Raji (cell line): ENCODE results near the gene ARHGAP8.

Source experiments
- POLR2A ChIP-seq: IDR thresholded peaks from 2 replicates; pipeline ENCODE4 v1.6.1; 2011; ENCODE audit warnings: low read depth, low read length, control low read depth; ENCODE audit not compliant: insufficient read depth

The ARHGAP8 gene

DNA sequence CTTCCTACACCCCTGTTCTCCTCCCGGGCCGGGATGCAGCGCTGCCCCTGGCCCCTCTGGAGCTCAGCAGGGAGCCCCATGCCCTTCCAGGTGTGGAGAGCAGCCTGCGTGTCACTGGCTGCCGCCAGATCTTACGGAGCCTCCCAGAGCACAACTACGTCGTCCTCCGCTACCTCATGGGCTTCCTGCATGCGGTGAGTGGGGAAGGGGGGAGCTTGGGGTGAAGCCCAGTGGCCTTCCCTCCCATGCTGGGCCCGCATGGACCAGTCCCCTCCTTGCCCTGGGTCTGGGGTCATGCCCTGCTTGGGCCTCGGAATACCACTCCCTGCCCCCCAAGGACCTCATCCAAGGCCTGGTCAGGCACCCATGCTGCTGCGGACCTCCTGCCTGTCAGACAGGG, 107.3 kb downstream of the ARHGAP8 start:
- TF ChIP-seq POLR2A: no peak

DNA sequence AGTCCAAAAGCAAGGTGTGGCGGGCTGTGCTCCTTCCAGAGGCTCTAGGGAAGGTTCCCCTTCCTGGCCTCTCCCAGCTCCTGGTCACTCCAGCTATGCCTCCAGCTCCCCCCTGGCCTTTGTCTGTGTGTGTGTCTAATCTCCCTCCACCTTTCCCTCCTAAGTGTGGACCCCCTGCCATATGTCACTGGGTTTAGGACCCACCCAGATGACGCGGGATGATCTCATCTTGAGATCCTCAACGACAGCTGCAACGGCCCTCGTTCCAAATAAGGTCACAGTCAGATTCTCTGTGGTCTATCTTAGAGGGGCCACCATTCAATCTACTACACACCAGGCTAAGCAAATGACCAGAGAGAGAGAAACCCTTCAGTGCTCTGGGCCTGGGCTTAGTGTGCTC, 107.9 kb downstream of the ARHGAP8 start:
- TF ChIP-seq POLR2A: no peak

DNA sequence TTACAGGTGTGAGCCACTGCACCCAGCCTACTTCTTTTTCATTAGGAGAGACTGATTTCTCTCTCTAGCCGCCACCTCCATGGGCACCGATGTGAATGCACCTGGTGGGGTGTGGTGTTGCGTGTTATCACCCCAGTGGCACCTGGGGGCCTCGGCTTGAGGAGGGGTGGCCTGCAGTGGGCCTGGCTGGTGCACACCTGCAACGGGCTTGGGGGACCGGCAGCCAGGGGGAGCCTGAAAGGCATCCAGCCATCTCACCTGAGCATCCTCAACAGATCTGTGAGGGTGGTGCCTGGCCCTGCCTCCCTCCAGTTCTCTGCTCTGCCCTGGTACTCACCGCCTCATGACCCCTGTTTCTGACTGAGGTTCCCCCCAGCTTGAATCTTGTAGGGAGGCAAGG, 108.9 kb downstream of the ARHGAP8 start:
- TF ChIP-seq POLR2A: no peak

DNA sequence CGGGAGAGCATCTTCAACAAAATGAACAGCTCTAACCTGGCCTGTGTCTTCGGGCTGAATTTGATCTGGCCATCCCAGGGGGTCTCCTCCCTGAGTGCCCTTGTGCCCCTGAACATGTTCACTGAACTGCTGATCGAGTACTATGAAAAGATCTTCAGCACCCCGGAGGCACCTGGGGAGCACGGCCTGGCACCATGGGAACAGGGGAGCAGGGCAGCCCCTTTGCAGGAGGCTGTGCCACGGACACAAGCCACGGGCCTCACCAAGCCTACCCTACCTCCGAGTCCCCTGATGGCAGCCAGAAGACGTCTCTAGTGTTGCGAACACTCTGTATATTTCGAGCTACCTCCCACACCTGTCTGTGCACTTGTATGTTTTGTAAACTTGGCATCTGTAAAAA, 109.9 kb downstream of the ARHGAP8 start:
- TF ChIP-seq POLR2A: no peak

DNA sequence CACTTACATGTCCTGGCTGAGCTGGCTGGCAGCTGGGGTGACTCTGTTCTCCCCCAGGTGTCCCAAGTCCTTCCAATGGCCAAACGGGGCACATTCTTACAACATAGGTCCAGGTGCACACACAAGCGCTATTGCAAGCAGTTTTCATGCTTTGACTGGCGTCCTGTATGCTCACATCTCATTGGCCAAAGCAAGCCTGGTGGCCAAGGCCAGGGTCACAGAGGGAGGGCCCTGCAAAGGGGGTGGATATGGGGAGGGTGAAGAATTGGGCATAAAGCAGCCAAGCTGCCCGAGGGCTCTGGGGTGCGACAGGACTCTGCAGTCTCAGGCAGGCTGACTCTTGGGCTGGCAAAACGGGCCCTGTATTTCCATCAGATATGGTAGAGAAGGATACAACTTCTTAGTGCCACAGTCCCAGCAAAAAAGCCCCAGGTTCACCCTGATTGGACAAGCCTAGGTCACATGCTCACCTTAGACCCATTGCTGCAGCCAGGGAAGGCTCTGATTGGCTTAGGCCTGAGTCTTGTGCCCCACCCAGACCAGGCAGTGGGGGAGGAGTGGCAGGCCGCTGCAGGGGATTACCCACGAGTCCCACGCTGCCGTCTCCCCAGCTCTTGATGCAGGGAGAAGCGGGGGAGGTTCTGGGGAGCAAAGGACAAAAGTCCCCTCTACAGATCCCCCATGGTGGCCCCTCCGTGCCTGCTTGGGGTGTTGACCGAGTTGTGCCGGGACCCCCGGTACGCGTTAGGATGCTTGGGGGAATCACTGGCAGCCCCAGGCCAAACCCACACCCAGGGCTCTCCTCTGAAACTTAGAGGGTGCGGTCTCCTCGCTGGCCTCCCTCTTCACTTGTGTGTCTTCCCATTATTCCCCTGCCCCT, 110.8 kb downstream of the ARHGAP8 start:
- TF ChIP-seq POLR2A: no peak

DNA sequence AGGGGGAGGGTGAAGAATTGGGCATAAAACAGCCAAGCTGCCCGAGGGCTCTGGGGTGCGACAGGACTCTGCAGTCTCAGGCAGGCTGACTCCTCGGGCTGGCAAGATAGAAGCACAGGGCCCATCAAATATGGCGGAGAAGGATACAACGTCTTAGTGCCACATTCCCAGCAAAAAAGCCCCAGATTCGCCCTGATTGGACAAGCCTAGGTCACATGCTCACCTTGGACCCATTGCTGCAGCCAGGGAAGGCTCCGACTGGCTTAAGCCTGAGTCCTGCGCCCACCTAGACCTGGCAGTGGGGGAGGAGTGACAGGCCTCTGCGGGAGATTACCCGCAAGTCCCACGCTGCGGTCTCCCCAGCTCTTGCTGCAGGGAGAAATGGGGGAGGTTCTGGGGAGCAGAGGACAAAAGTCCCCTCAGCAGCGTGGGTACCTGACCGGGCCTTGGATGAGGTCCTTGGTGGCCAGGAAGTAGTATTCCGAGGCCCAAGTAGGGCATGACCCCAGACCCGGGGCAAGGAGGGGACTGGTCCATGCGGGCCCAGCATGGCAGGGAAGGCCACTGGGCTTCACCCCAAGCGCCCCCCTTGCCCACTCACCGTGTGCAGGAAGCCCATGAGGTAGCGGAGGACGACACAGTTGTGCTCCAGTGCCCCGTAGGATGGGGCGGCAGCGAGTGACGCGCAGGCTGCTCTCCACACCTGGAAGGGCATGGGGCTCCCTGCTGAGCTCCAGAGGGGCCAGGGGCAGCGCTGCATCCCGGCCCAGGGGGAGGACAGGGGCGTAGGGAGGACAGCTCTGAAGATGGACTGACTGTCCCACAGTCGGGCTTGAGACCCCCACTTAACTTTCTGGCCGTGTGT, 113.0 kb downstream of the ARHGAP8 start:
- TF ChIP-seq POLR2A: no peak

DNA sequence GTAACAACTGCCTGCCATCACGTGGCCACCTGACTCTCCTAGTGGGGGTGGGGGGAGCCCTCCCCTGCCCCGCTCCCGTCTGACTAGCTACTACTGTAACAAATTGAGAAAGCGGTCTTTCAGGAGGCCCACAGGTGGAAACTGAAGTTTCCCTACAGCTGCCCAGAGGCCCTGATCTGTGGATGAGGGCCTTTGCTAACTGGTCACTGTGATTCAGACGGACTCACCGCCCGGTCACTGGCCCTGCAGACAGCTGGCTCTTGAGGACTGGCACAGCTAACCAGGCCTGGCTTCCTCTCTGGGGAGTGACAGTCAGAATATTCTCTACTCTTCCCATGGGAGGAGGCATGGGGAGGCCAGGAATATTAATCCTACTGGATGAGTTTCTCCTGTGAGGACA, 116.8 kb downstream of the ARHGAP8 start:
- TF ChIP-seq POLR2A: no peak

DNA sequence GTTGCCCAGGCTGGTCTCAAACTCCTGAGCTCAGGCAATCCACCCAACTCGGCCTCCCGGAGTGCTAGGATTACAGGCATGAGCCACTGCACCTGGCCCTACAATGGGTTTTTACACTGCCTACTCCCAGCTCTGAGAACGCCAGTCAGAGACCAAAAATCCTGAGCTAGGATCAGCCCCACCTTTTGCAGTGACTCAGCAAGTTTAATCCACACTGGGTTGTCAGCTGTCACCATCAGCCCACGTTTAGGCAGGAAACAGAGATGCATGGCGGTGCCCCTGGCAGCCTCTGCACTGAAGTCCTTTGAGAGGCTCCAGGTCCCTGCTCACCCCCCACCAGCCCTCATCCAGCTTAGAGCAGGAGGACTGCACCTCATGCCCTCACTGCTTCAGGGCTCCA, 117.6 kb downstream of the ARHGAP8 start:
- no peak for TF ChIP-seq POLR2A

DNA sequence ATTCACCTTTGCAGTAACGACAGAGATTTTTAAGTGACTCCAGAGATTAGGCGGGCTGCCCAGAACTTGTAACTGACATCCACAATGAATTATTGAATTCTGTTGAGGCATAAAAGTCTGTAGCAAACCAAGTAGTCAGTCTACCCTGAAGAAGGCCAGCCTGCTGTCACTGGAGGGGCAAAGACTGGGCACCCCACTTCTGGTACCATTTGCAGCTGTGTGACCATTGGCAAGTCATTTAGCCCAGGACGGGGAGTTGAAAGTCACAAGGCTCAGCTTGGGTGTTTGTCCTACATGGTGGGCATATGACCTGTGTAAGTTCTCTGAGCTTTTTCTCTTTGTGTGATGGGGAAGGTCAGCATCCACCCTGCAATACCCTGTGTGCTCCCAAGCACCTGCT, 119.4 kb downstream of the ARHGAP8 start:
- TF ChIP-seq POLR2A: no peak

DNA sequence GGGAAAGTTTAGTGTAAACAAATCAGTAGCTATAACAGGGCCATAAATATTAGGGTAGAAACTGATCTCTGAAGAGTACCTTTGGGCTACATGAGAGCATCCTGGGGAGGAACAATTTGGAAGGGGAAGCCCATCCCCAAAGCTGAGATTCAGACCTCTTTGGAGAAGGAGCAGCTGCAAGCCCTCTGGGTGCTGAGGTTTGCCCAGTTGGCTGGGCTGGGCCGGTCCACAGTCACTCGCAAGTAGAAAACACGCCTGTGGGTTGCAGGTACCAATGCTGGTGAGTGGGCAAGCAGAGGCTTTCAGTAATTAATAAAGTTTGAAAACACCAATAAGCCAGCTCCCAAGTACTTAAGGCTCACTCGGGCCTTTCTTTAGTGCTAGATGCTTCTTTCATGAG, 124.5 kb downstream of the ARHGAP8 start:
- no peak for TF ChIP-seq POLR2A

DNA sequence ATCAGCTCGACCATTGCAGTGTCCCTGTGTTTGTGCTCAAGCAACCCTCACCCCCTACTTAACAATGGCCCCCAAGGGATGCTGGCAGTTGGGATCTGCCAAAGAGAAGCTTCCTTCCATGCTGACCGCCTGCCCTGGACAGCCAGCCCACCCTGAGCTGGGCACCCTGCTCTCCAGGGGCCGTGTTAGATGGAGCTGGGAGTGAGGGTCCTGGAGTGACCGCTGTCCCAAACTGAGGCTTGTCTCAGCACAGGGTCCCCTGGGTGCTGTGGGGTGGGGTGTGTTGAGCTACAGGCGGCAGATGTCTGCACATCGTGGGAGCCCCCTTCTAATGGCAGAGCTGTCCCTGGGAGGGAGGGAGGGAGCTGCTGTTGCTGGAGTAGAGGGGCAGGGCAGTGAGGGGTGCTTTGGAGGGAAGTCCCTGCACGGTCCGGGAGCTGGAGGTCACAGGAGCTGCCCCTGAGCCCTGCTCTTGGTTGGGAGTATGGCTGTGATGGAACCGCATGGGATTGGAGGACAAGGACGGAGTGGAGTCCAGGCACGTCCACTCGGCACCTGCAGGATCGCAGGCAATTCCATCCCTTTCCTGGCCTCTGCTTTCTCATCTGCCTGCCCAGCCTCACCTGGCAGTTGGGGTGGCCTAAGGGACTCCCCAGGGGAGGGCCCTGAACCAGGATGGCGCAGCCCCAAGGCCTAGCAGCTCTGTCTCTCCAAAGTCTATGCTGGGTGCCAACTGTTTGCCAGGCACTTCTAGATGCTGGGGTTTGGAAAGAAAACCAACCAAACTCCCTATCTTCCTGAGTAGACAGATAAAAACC, 126.3 kb downstream of the ARHGAP8 start:
- TF ChIP-seq POLR2A: no peak

DNA sequence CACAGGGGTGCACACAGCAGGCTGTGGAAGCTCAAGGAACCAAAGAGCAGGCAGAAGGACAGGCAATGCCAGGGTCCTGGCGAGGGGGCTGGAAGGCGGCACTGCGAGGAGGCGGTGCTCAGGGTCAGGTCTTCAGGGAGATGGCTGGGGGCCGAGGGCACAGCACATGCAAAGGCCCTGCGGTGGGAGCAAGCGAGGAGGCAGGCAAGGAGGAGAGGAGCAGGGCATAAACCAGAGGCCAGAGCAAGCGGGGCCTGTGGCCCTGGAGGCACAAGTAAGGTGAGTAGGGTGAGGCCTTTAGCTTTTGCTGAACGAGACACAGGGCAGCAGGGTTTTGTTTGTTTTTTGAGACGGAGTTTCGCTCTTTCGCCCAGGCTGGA, 126.9 kb downstream of the ARHGAP8 start:
- no peak for TF ChIP-seq POLR2A

DNA sequence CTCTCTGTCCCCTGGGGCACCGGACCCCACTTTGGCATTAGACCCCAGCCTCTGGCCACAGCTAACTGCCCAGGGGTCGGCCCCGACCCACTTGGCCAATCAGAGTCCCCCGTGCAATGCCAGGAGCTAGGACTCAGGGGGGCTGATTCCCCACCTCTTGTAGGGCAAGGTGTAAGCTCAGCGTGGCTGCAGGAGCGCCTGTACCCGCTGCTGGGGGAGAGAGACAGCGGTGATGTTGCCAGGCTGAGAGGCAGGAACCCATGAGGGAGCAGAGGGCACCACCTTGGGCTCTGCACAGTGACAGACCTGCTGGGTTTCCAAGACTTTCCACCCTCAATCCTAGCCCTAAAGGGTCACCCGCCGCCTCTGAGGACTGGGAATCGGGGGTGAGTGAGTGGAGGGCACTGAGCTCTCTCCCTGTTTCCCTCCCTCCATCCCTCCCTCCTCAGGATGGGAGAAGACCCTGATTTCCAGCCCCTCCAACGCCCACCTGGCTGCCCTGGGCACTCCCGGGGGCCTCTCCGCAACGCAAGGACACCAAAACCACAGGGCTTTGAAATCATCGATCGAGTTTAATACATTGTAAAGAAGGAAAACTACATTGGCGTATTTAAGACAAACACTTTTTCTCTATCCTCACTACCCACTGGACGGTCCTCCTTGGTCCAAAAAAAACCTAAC, 128.4 kb downstream of the ARHGAP8 start:
- no peak for TF ChIP-seq POLR2A

DNA sequence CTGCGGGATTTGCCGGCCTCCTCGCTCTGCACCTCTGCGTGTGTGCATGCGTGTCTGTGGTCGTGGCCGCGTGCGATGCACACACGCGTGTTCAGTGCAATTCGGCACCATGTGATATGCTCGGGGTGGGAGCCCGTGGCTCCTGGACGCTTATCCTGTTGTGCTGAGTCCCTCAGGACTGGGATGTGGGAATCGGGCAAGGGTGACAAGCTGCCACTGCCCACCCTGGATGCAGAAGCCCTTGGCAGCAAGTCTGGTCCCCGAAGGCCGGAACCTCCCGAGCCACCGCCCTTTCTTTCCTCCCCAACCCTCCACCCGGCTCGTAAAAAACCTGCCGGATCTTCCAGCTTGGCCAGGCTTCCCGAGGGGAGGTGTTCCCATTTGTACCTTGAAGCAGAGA, 129.2 kb downstream of the ARHGAP8 start:
- TF ChIP-seq POLR2A: no peak
